ENCODE measurements around the gene DCAF11. TPM values are rescaled to one million over a fixed set of nuclear protein-coding genes. Genes with fewer than 3 reads are reported as not detected.
A peak's percentile ranks its signal among the peaks of the same experiment; 100 is the strongest.

Gene DCAF11
- total and polyA plus RNA-seq, 2 of the 8 experiments (the other 6 are each of a cell fraction or from before 2014, with no cell fraction given) = 60.4 to 63.6 TPM

GRCh38 chr14:24080888-24081738 lies 33.5 kb upstream of the DCAF11 start (continued):
- TF ChIP-seq SP1 (IDR thresholded peaks at IDR 0.05; ENCODE audit: low read depth, low read length) = 0 out of 2 replicates have a peak, but pooled peaks have one; percentile 48
- peak; percentile 13 for TF ChIP-seq TAF7 (optimal IDR thresholded peaks at IDR 0.05; ENCODE audit: borderline replicate concordance, low read depth, low read length)
- peak; percentile 79 for TF ChIP-seq KDM4A (IDR thresholded peaks at IDR 0.05; ENCODE audit: low read depth, low read length, severe bottlenecking)
- TF ChIP-seq SIX5 (IDR thresholded peaks at IDR 0.05; ENCODE audit: low read depth, low read length) = no peak
- peak in 1 of 2 experiments; percentile 50; a peak in 1 of 3 replicates for TF ChIP-seq POLR2A (IDR thresholded peaks at IDR 0.05; ENCODE audit: control extremely low read depth in 1 of 2, low read depth in 2 of 2, low read length in 2 of 2)
- TF ChIP-seq SP2 (IDR thresholded peaks at IDR 0.05; ENCODE audit: low read length) = no peak
- TF ChIP-seq USF2 (IDR thresholded peaks at IDR 0.05; ENCODE audit: low read length) = no peak
- no peak for TF ChIP-seq JUN (IDR thresholded peaks at IDR 0.05; ENCODE audit: low read depth, low read length)
- peak; percentile 32; the same call in 1 of the 2 replicates for TF ChIP-seq TBP (IDR thresholded peaks at IDR 0.05; ENCODE audit: low read depth, low read length)
- no peak for TF ChIP-seq CTCF (IDR thresholded peaks at IDR 0.05; ENCODE audit: control extremely low read depth in 1 of 3, insufficient read depth in 1 of 3, low read depth in 1 of 3, low read length in 3 of 3)
- no peak for TF ChIP-seq RFX5 (IDR thresholded peaks at IDR 0.05; ENCODE audit: borderline replicate concordance, low read depth, low read length)
- TF ChIP-seq NRF1 (IDR thresholded peaks at IDR 0.05; ENCODE audit: low read depth, low read length) = no peak
- no peak for TF ChIP-seq TAF1 (IDR thresholded peaks at IDR 0.05; ENCODE audit: low read depth, low read length)
- no peak for TF ChIP-seq KDM1A (IDR thresholded peaks at IDR 0.05; ENCODE audit: borderline replicate concordance, low read length)
- TF ChIP-seq MAFK (IDR thresholded peaks at IDR 0.05; ENCODE audit: low read depth, low read length) = no peak; the same call in 1 of the 2 replicates
- no peak for TF ChIP-seq FOSL1 (IDR thresholded peaks at IDR 0.05; ENCODE audit: insufficient read depth, low read depth, low read length)
- no peak for TF ChIP-seq POU5F1 (IDR thresholded peaks at IDR 0.05; ENCODE audit: low read depth, low read length)
- TF ChIP-seq JUND (IDR thresholded peaks at IDR 0.05; ENCODE audit: low read length) = no peak
- peak; percentile 43 for TF ChIP-seq EZH2 (IDR thresholded peaks at IDR 0.05; ENCODE audit: low read depth, low read length, severe bottlenecking)
- TF ChIP-seq POLR2AphosphoS5 (IDR thresholded peaks at IDR 0.05; ENCODE audit: low read depth, low read length) = peak; percentile 44; the same call in 1 of the 2 replicates
- TF ChIP-seq EGR1 (IDR thresholded peaks at IDR 0.05; ENCODE audit: borderline replicate concordance, low read depth, low read length) = no peak
- no peak for TF ChIP-seq ASH2L (IDR thresholded peaks at IDR 0.05; ENCODE audit: low read length)

Measured in H1 (cell line).